DOHH2 (cell line): ENCODE results near the gene ARID1B.

Source experiments
- EZH2phosphoT487 ChIP-seq: fragments of 200-600 bp; sonication (generic); IDR thresholded peaks from 2 replicates; pipeline ENCODE4 v1.6.1; 2017; ENCODE audit warnings: borderline replicate concordance, mild to moderate bottlenecking, antibody characterized with exemption, low read length, moderate library complexity, mixed read lengths
- TF ChIP-seq, protein P1 (sequence below): fragments of 200-600 bp; sonication (generic); IDR thresholded peaks from one replicate; pipeline ENCODE4 v1.5.1; 2014; ENCODE audit warnings: antibody characterized with exemption, mild to moderate bottlenecking, low read depth, low read length; ENCODE audit not compliant: poor library complexity, severe bottlenecking

DNA sequence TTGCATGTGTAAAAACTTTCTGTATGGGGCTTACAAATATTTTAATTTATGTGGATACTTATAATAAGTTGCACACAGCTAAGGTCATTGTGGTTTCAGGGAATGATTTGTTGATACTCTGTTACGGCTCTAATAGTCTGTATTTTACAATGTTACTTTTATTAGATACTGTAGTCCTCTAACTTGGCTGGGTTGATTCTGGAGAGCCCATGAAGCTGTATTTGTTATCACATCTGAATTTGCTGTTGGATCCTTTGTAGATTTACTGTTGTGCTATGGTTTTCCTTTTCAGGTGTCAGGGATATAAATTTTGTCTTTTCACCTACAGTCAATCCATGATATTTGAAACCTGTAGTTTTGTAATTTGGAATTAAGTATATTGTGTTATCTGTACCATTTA lies 161.0 kb downstream of the ARID1B start:
- TF ChIP-seq, protein P1, sequence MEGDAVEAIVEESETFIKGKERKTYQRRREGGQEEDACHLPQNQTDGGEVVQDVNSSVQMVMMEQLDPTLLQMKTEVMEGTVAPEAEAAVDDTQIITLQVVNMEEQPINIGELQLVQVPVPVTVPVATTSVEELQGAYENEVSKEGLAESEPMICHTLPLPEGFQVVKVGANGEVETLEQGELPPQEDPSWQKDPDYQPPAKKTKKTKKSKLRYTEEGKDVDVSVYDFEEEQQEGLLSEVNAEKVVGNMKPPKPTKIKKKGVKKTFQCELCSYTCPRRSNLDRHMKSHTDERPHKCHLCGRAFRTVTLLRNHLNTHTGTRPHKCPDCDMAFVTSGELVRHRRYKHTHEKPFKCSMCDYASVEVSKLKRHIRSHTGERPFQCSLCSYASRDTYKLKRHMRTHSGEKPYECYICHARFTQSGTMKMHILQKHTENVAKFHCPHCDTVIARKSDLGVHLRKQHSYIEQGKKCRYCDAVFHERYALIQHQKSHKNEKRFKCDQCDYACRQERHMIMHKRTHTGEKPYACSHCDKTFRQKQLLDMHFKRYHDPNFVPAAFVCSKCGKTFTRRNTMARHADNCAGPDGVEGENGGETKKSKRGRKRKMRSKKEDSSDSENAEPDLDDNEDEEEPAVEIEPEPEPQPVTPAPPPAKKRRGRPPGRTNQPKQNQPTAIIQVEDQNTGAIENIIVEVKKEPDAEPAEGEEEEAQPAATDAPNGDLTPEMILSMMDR, result no peak
- no peak for TF ChIP-seq EZH2phosphoT487
